Suprapubic skin (tissue), 4 donors: ENCODE results near the gene DGLUCY.

ENCODE experiments used
- POLR2A ChIP-seq, 2 donors: fragments of 450-650 bp; IDR thresholded peaks; one replicate each; pipeline ENCODE4 v1.6.1; 2017; ENCODE audit warnings: antibody characterized with exemption in 2 of 2, mild to moderate bottlenecking in 2 of 2, moderate library complexity in 2 of 2
- POLR2AphosphoS5 ChIP-seq, 3 donors: sonication (generic); formaldehyde crosslinking; IDR thresholded peaks; one replicate each; pipeline ENCODE4 v1.6.1; 2017; ENCODE audit warnings: antibody characterized with exemption in 3 of 3
- TF ChIP-seq, protein P1 (sequence below), 2 donors: fragments of 200-600 bp in 1 of 2; fragments of 450-650 bp in 1 of 2; sonication (generic) in 1 of 2; IDR thresholded peaks; one replicate each; pipeline ENCODE4 v1.5.1; 2016 to 2019; ENCODE audit warnings: antibody characterized with exemption in 2 of 2, mild to moderate bottlenecking in 1 of 2, moderate library complexity in 1 of 2

DNA sequence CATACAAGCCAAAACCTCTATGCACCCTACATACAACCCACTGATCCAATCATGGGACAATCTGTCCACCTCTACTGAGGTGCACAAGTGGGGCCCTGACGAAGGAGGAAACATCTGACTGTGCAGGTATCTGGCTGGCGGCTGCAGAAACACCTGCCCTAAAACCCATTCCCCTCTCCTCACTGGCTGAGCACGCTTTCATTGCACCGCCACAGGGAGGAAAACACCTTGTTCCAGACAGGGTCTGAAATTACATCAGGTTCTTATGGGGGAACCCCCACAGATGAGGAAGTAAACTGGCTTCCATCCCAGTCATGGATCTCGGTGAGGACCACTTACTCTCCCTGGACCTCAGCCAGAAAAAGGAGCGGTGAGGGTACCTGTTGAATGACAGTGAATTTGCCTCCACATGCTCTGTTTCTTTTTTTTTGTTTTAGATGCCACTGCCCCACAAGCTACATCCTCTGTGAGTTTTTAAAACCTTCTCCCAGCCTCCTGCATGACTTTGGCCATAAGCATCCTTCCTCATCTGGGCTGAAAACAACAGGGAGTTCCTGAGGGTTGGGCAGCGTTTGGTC, 23.8 kb upstream of the DGLUCY start:
- TF ChIP-seq, protein P1, sequence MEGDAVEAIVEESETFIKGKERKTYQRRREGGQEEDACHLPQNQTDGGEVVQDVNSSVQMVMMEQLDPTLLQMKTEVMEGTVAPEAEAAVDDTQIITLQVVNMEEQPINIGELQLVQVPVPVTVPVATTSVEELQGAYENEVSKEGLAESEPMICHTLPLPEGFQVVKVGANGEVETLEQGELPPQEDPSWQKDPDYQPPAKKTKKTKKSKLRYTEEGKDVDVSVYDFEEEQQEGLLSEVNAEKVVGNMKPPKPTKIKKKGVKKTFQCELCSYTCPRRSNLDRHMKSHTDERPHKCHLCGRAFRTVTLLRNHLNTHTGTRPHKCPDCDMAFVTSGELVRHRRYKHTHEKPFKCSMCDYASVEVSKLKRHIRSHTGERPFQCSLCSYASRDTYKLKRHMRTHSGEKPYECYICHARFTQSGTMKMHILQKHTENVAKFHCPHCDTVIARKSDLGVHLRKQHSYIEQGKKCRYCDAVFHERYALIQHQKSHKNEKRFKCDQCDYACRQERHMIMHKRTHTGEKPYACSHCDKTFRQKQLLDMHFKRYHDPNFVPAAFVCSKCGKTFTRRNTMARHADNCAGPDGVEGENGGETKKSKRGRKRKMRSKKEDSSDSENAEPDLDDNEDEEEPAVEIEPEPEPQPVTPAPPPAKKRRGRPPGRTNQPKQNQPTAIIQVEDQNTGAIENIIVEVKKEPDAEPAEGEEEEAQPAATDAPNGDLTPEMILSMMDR (IDR thresholded peaks at IDR 0.05), result no peak
- TF ChIP-seq POLR2A (IDR thresholded peaks at IDR 0.05) (no peak), POLR2AphosphoS5 (IDR thresholded peaks at IDR 0.05) (no peak)
